ENCODE results near the gene METTL2B. TPM values are rescaled to one million over a fixed set of nuclear protein-coding genes. Genes with fewer than 3 reads are reported as not detected.

METTL2B gene
- total and polyA plus RNA-seq, 2 of the 13 experiments (the other 11 are each of a cell fraction or from before 2014, with no cell fraction given), result 15.5 to 33.1 TPM

- TF ChIP-seq HINFP (CRISPR knock-in tag; IDR thresholded peaks at IDR 0.05; ENCODE audit: low read depth) (no peak), ZNF12 (CRISPR knock-in tag; IDR thresholded peaks at IDR 0.05) (no peak), ZBTB7A (CRISPR knock-in tag; IDR thresholded peaks at IDR 0.05) (no peak), ZFYVE20 (CRISPR knock-in tag; IDR thresholded peaks at IDR 0.05; ENCODE audit: borderline replicate concordance, low read depth) (no peak; the same call in 1 of the 2 replicates), ZFP62 (CRISPR knock-in tag; IDR thresholded peaks at IDR 0.05) (no peak), ZNF704 (CRISPR knock-in tag; IDR thresholded peaks at IDR 0.05; ENCODE audit: borderline replicate concordance) (peak; percentile 74; the same call in 1 of the 2 replicates), PTBP1 (IDR thresholded peaks at IDR 0.05; ENCODE audit: low read depth, low read length, poor library complexity, severe bottlenecking) (no peak), CENPT (CRISPR knock-in tag; IDR thresholded peaks at IDR 0.05; ENCODE audit: low read depth) (no peak), ZSCAN20 (CRISPR knock-in tag; IDR thresholded peaks at IDR 0.05; ENCODE audit: borderline replicate concordance) (no peak), ZNF766 (CRISPR knock-in tag; IDR thresholded peaks at IDR 0.05; ENCODE audit: borderline replicate concordance) (peak; percentile 40; the same call in 1 of the 2 replicates), ZNF768 (CRISPR knock-in tag; IDR thresholded peaks at IDR 0.05) (peak; percentile 44; the same call in 1 of the 2 replicates), ZNF740 (CRISPR knock-in tag; IDR thresholded peaks at IDR 0.05) (no peak), ZNF75D (CRISPR knock-in tag; IDR thresholded peaks at IDR 0.05; ENCODE audit: borderline replicate concordance) (no peak), ATF2 (CRISPR knock-in tag; IDR thresholded peaks at IDR 0.05) (peak; percentile 17; the same call in 1 of the 2 replicates), SCMH1 (CRISPR knock-in tag; IDR thresholded peaks at IDR 0.05; ENCODE audit: borderline replicate concordance) (no peak), ATF5 (CRISPR knock-in tag; IDR thresholded peaks at IDR 0.05; ENCODE audit: low read depth) (no peak), PHF20 (CRISPR knock-in tag; IDR thresholded peaks at IDR 0.05) (peak; percentile 73; the same call in 1 of the 2 replicates), THAP9 (CRISPR knock-in tag; IDR thresholded peaks at IDR 0.05; ENCODE audit: borderline replicate concordance) (peak; percentile 51; the same call in 1 of the 2 replicates), HCFC1 (IDR thresholded peaks at IDR 0.05; ENCODE audit: low read depth, low read length) (no peak), ARNTL (CRISPR knock-in tag; IDR thresholded peaks at IDR 0.05) (no peak)
These were observed 20.8 kb upstream of the METTL2B start, which contains the start of gene HILPDA (continued) for GRCh38 chr7:128455543-128456254.
